Muscle of leg (tissue), 11 donors: ENCODE results near the gene DYNLL2. TPM values are rescaled to one million over a fixed set of nuclear protein-coding genes. Genes with fewer than 3 reads are reported as not detected.

Experiments
- DNase-seq: peaks from one replicate; pipeline ENCODE4 v3.0.0; 2013
- H3K27ac ChIP-seq: one replicate; pipeline ENCODE4 v1.5.1; 2013; ENCODE audit warnings: mild to moderate bottlenecking, low read length, control low read depth
- H3K27me3 ChIP-seq: one replicate; pipeline ENCODE4 v1.6.1; 2013; ENCODE audit warnings: low read length; ENCODE audit not compliant: control insufficient read depth, insufficient read depth
- H3K36me3 ChIP-seq: one replicate; pipeline ENCODE4 v1.6.1; 2013; ENCODE audit warnings: low read length; ENCODE audit not compliant: control insufficient read depth, insufficient read depth
- H3K4me1 ChIP-seq: one replicate; pipeline ENCODE4 v1.6.1; 2013; ENCODE audit warnings: low read length; ENCODE audit not compliant: control insufficient read depth, insufficient read depth
- H3K4me3 ChIP-seq: one replicate; pipeline ENCODE4 v1.5.1; 2013; ENCODE audit warnings: low read length, control low read depth
- H3K9me3 ChIP-seq: replicated peaks from 2 replicates; pipeline ENCODE4 v1.6.1; 2013; ENCODE audit warnings: low read depth, low read length; ENCODE audit not compliant: control insufficient read depth
- WGBS: methylation state at CpG from one replicate; pipeline ENCODE4 v1.1.5; 2013; ENCODE audit warnings: missing lambda C conversion rate; ENCODE audit not compliant: insufficient coverage; 5-methylcytosine and 5-hydroxymethylcytosine counted together
- polyA plus RNA-seq, 8 donors: library from polyadenylated mRNA; unstranded; fragments of 120-200 nt; gene quantifications; one replicate each; pipeline versions ENCODE4 v1.2.1 to v1.2.3, GENCODE V29; 2013; ENCODE audit warnings: inconsistent platforms in 1 of 8, low replicate concordance in 1 of 8; ENCODE audit not compliant: insufficient read length in 8 of 8, insufficient read depth in 1 of 8
- total RNA-seq: library from RNA; stranded (reverse); fragments of 120-200 nt; gene quantifications from one replicate; pipeline ENCODE4 v1.2.4, GENCODE V29; 2013

Gene DYNLL2
- total and polyA plus RNA-seq, 9 donors = 12.7 to 52.8 (median 44.4) TPM

GRCh38 chr17:58084317-58084981 lies 1.2 kb downstream of the DYNLL2 start:
- peak overlapping the region; percentile 84 for H3K4me3 ChIP-seq
- H3K9me3 ChIP-seq = no peaks in the 10 kb centered on the region
- H3K36me3 ChIP-seq = peaks cover 35% of the 10 kb centered on the region
- peak; percentile 35 for DNase-seq
- 0% methylated on average over 6 of the region's 7 CpGs for WGBS
- H3K4me1 ChIP-seq = peaks cover 34% of the 10 kb centered on the region
- H3K27ac ChIP-seq = no peak overlapping the region
- H3K27me3 ChIP-seq = peaks cover 2% of the 10 kb centered on the region

- DNase-seq = peak; percentile 5
- Histone ChIP-seq H3K36me3 (peaks cover 42% of the 10 kb centered on the region), H3K9me3 (no peaks in the 10 kb centered on the region), H3K27ac (no peak overlapping the region), H3K27me3 (no peaks in the 10 kb centered on the region), H3K4me3 (peak overlapping the region; percentile 84), H3K4me1 (peaks cover 38% of the 10 kb centered on the region)
- 20% methylated on average over 1 of the region's 8 CpGs for WGBS
These were observed 2.0 kb downstream of the DYNLL2 start for GRCh38 chr17:58085039-58085715.

GRCh38 chr17:58086953-58087352 lies 3.7 kb downstream of the DYNLL2 start:
- Histone ChIP-seq H3K9me3 (no peaks in the 10 kb centered on the region), H3K4me3 (no peak overlapping the region), H3K27ac (no peak overlapping the region), H3K4me1 (peaks cover 38% of the 10 kb centered on the region), H3K27me3 (no peaks in the 10 kb centered on the region), H3K36me3 (peaks cover 60% of the 10 kb centered on the region)
- 71% methylated on average over 8 of the region's 8 CpGs for WGBS
- no peak for DNase-seq

- H3K27me3 ChIP-seq = no peaks in the 10 kb centered on the region
- H3K9me3 ChIP-seq = no peaks in the 10 kb centered on the region
- 47% methylated on average over 3 of the region's 5 CpGs for WGBS
- H3K27ac ChIP-seq = no peak overlapping the region
- H3K4me3 ChIP-seq = no peak overlapping the region
- H3K4me1 ChIP-seq = peaks cover 31% of the 10 kb centered on the region
- no peak for DNase-seq
- H3K36me3 ChIP-seq = peaks cover 76% of the 10 kb centered on the region
These were observed 5.4 kb downstream of the DYNLL2 start for GRCh38 chr17:58088624-58089023.

GRCh38 chr17:58089111-58089510 lies 5.9 kb downstream of the DYNLL2 start:
- no peaks in the 10 kb centered on the region for H3K9me3 ChIP-seq
- no peak overlapping the region for H3K27ac ChIP-seq
- DNase-seq = no peak
- H3K36me3 ChIP-seq = peaks cover 81% of the 10 kb centered on the region
- no peak overlapping the region for H3K4me3 ChIP-seq
- peaks cover 31% of the 10 kb centered on the region for H3K4me1 ChIP-seq
- WGBS = 86% methylated on average over 9 of the region's 11 CpGs
- no peaks in the 10 kb centered on the region for H3K27me3 ChIP-seq

GRCh38 chr17:58091024-58091567 lies 7.9 kb downstream of the DYNLL2 start:
- Histone ChIP-seq H3K4me3 (no peak overlapping the region), H3K4me1 (peaks cover 13% of the 10 kb centered on the region), H3K9me3 (no peaks in the 10 kb centered on the region), H3K27ac (no peak overlapping the region), H3K27me3 (no peaks in the 10 kb centered on the region), H3K36me3 (peaks cover 76% of the 10 kb centered on the region)
- no peak for DNase-seq
- no CpG with 5 or more reads among the region's 2 CpGs for WGBS

- Histone ChIP-seq H3K36me3 (peaks cover 67% of the 10 kb centered on the region), H3K27me3 (no peaks in the 10 kb centered on the region), H3K27ac (no peak overlapping the region), H3K9me3 (no peaks in the 10 kb centered on the region), H3K4me1 (peaks cover 5% of the 10 kb centered on the region), H3K4me3 (no peak overlapping the region)
- 57% methylated on average over 1 of the region's 4 CpGs for WGBS
- no peak for DNase-seq
These were observed 9.0 kb downstream of the DYNLL2 start for GRCh38 chr17:58092101-58092796.

- H3K4me1 ChIP-seq = peaks cover 4% of the 10 kb centered on the region
- no peak for DNase-seq
- no peaks in the 10 kb centered on the region for H3K9me3 ChIP-seq
- no peak overlapping the region for H3K4me3 ChIP-seq
- H3K27ac ChIP-seq = no peak overlapping the region
- H3K36me3 ChIP-seq = peaks cover 62% of the 10 kb centered on the region
- no peaks in the 10 kb centered on the region for H3K27me3 ChIP-seq
- 69% methylated on average over 5 of the region's 7 CpGs for WGBS
These were observed 9.7 kb downstream of the DYNLL2 start for GRCh38 chr17:58092797-58093385.

GRCh38 chr17:58094118-58094517 lies 10.9 kb downstream of the DYNLL2 start:
- H3K36me3 ChIP-seq = peaks cover 50% of the 10 kb centered on the region
- 83% methylated on average over 1 of the region's 4 CpGs for WGBS
- no peaks in the 10 kb centered on the region for H3K27me3 ChIP-seq
- peaks cover 4% of the 10 kb centered on the region for H3K4me1 ChIP-seq
- H3K4me3 ChIP-seq = no peak overlapping the region
- no peak for DNase-seq
- no peak overlapping the region for H3K27ac ChIP-seq
- H3K9me3 ChIP-seq = no peaks in the 10 kb centered on the region

GRCh38 chr17:58096892-58097291 lies 13.7 kb downstream of the DYNLL2 start:
- Histone ChIP-seq H3K4me3 (no peak overlapping the region), H3K9me3 (no peaks in the 10 kb centered on the region), H3K4me1 (no peaks in the 10 kb centered on the region), H3K36me3 (peaks cover 22% of the 10 kb centered on the region), H3K27ac (no peak overlapping the region), H3K27me3 (no peaks in the 10 kb centered on the region)
- WGBS = 90% methylated on average over 3 of the region's 4 CpGs
- no peak for DNase-seq
